ENCODE data around the gene FMN2.

DNA sequence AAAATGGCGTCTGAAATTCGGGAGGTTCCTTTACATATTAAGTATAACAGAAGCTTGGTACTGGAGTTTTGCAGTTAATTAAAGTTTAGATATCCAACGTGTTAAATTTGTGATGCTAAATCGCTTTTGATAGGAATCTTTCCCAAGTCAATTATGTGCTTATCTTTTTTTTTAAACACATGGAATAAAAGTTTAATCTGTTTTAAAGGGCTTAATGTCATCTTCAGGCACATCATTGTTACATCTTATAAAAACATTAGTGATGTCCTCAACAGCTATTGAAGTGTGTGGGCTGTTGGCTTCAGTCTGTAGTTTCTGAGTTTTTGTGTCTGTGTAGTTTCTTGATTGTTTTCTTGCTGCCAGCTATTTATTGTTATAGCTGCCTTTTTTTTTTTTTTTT, 5.3 kb downstream of the FMN2 start:
- TF ChIP-seq CTCF (IDR thresholded peaks at IDR 0.05; ENCODE audit: insufficient read depth, low read length) (no peak), GABPA (IDR thresholded peaks at IDR 0.05; ENCODE audit: low read depth) (no peak), POLR2AphosphoS5 (IDR thresholded peaks at IDR 0.05; ENCODE audit: low read depth) (no peak)
